Occipital lobe (tissue), 2 donors: Measurements from ENCODE around the gene SLC25A10. TPM values are rescaled to one million over a fixed set of nuclear protein-coding genes. Genes with fewer than 3 reads are reported as not detected.

ENCODE experiments used
- small RNA-seq: library from RNA; depleted of rRNA; stranded (forward); fragments of <200 nt; gene quantifications from one replicate; pipeline ENCODE3, GENCODE V24; 2014
- total RNA-seq: library from RNA; depleted of rRNA; stranded (reverse); fragments of >200 nt; gene quantifications from one replicate; pipeline ENCODE4 v1.2.3, GENCODE V29; 2014

The SLC25A10 gene
- total RNA-seq, 1 donor from 2014 or later, result 4.2 TPM

Small RNAs within 50 kb of the gene (small RNA-seq; reads per million reads assigned to genes)
- gene MIR6786, result not detected

Other genes with a start within 250 kb of the SLC25A10 start
- gene ACTG1, start 199.5 kb upstream of the SLC25A10 start, total RNA-seq, result 3,469 TPM
- 5.6 TPM for gene FSCN2, start 183.9 kb upstream of the SLC25A10 start, total RNA-seq
- 24.2 TPM for gene FAAP100, start 159.9 kb upstream of the SLC25A10 start, total RNA-seq
- gene NPLOC4, start 75.2 kb upstream of the SLC25A10 start, total RNA-seq, result 39.5 TPM
- 0.16 TPM for gene TSPAN10, start 75.1 kb upstream of the SLC25A10 start, total RNA-seq
- gene PDE6G, start 55.7 kb upstream of the SLC25A10 start, total RNA-seq, result not detected
- 5.5 TPM for gene OXLD1, start 45.7 kb upstream of the SLC25A10 start, total RNA-seq
- 3.9 TPM for gene CCDC137, start 45.5 kb upstream of the SLC25A10 start, total RNA-seq
- gene ARL16, start 28.5 kb upstream of the SLC25A10 start, total RNA-seq, result 34.0 TPM
- gene HGS, start 28.3 kb upstream of the SLC25A10 start, total RNA-seq, result 37.6 TPM
- gene MRPL12, start 8.9 kb upstream of the SLC25A10 start, total RNA-seq, result 4.7 TPM
- gene GCGR, start 91.9 kb downstream of the SLC25A10 start, total RNA-seq, result not detected
- 85.9 TPM for gene MCRIP1, start 121.0 kb downstream of the SLC25A10 start, total RNA-seq
- not detected for gene PPP1R27, start 122.8 kb downstream of the SLC25A10 start, total RNA-seq
- 57.4 TPM for gene P4HB, start 148.3 kb downstream of the SLC25A10 start, total RNA-seq
- 22.9 TPM for gene ARHGDIA, start 159.1 kb downstream of the SLC25A10 start, total RNA-seq
- 78.3 TPM for gene ALYREF, start 179.3 kb downstream of the SLC25A10 start, total RNA-seq
- gene ANAPC11, start 179.4 kb downstream of the SLC25A10 start, total RNA-seq, result 43.0 TPM
- gene NPB, start 190.0 kb downstream of the SLC25A10 start, total RNA-seq, result 2.0 TPM
- gene PCYT2, start 199.1 kb downstream of the SLC25A10 start, total RNA-seq, result 24.5 TPM
- gene SIRT7, start 205.9 kb downstream of the SLC25A10 start, total RNA-seq, result 8.0 TPM
- gene MAFG, start 215.5 kb downstream of the SLC25A10 start, total RNA-seq, result 16.5 TPM
- 17.6 TPM for gene PYCR1, start 225.0 kb downstream of the SLC25A10 start, total RNA-seq
- gene MYADML2, start 234.9 kb downstream of the SLC25A10 start, total RNA-seq, result 0.16 TPM
- gene NOTUM, start 248.9 kb downstream of the SLC25A10 start, total RNA-seq, result 0.31 TPM